DND-41 (cell line): ENCODE results near the gene NPAS2.

ENCODE experiments used
- EZH2 ChIP-seq: IDR thresholded peaks from 3 replicates; pipeline ENCODE4 v1.6.1; 2012; ENCODE audit warnings: borderline replicate concordance, low read depth, mild to moderate bottlenecking, moderate library complexity, low read length, inconsistent platforms; ENCODE audit not compliant: severe bottlenecking
- TF ChIP-seq, protein P1 (sequence below): IDR thresholded peaks from 2 replicates; pipeline ENCODE4 v1.5.1; 2012; ENCODE audit warnings: borderline replicate concordance, low read length, moderate library complexity, mild to moderate bottlenecking; ENCODE audit not compliant: poor library complexity, severe bottlenecking; ENCODE audit errors: extremely low read depth

DNA sequence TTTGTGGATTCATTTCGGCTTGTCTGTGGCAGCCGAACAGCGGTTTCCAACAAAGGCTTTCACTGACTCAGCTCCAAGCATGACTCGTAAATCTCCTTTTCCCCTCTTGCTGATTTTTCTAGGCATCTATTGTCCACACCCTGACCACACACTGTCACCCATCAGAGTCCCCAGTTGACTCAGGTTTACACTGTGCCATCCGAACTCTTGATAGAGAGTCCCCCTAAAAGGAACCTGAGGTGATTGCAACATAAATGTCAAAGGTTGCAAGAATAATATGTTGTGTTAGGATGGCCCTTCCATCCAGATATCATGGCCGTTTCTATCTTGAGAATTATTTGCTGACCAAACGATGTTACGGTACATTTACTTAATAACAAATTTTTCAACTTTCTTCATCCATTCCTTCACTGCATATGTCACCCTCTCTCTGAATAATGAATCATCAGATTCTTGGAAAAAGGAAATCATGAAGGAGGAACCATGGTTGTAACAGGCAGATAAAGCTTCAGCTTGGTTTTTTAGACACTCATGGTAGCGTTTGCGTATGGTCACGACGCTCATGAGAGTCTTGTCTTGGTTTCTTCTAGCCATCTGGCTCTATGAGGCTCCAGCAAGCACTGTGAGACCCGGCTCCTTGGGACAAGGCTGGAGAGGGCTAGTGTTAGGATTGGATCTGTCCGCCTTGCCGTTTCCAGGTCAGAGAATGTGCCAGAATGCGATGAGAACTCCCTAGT is 72.1 kb downstream of the NPAS2 start:
- TF ChIP-seq, protein P1, sequence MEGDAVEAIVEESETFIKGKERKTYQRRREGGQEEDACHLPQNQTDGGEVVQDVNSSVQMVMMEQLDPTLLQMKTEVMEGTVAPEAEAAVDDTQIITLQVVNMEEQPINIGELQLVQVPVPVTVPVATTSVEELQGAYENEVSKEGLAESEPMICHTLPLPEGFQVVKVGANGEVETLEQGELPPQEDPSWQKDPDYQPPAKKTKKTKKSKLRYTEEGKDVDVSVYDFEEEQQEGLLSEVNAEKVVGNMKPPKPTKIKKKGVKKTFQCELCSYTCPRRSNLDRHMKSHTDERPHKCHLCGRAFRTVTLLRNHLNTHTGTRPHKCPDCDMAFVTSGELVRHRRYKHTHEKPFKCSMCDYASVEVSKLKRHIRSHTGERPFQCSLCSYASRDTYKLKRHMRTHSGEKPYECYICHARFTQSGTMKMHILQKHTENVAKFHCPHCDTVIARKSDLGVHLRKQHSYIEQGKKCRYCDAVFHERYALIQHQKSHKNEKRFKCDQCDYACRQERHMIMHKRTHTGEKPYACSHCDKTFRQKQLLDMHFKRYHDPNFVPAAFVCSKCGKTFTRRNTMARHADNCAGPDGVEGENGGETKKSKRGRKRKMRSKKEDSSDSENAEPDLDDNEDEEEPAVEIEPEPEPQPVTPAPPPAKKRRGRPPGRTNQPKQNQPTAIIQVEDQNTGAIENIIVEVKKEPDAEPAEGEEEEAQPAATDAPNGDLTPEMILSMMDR, result no peak
- no peak for TF ChIP-seq EZH2
